ENCODE results near the gene P2RX6. TPM values are rescaled to one million over a fixed set of nuclear protein-coding genes. Genes with fewer than 3 reads are reported as not detected.

P2RX6 gene
- total and polyA plus RNA-seq, 2 experiments from 2014 or later: 1.6 to 2.2 TPM

GRCh38 chr22:21073023-21073422 is 58.1 kb downstream of the P2RX6 start:
- H3K4me3 ChIP-seq: no peak overlapping the region
- no peaks in the 10 kb centered on the region for H3K79me2 ChIP-seq (ENCODE audit: insufficient read depth)
- no peak overlapping the region for H3K27ac ChIP-seq
- H3K9me3 ChIP-seq (ENCODE audit: low read depth): no peaks in the 10 kb centered on the region
- H3K27me3 ChIP-seq (replicated peaks; ENCODE audit: insufficient read depth): no peaks in the 10 kb centered on the region
- TF ChIP-seq EZH2 (IDR thresholded peaks at IDR 0.05; ENCODE audit: insufficient read depth, poor library complexity, severe bottlenecking) (no peak), EZH2phosphoT487 (IDR thresholded peaks at IDR 0.05; ENCODE audit: insufficient read depth, low read depth) (no peak)
- peaks cover 10% of the 10 kb centered on the region; the same call in 1 of the 2 replicates for H3F3A ChIP-seq (ENCODE audit: insufficient read depth)
- H3K9me2 ChIP-seq (ENCODE audit: insufficient read depth): no peaks in the 10 kb centered on the region
- DNase-seq: no peak
- H3K4me2 ChIP-seq (ENCODE audit: unreplicated experiment): no peak overlapping the region
- no peak overlapping the region for H2AFZ ChIP-seq
- peaks cover 10% of the 10 kb centered on the region for H3K4me1 ChIP-seq (ENCODE audit: insufficient read depth)
- WGBS, 2 experiments (ENCODE audit: low coverage in 1 of 2, low lambda C conversion rate in 2 of 2, missing lambda C conversion rate in 2 of 2): 92 to 100% methylated on average over 3 of the region's 3 CpGs
- no peak overlapping the region for H3K9ac ChIP-seq
- H4K20me1 ChIP-seq (ENCODE audit: insufficient read depth): no peaks in the 10 kb centered on the region
- in situ Hi-C loops (cut with MboI): no loop called here
- H3K36me3 ChIP-seq (ENCODE audit: low read depth): no peaks in the 10 kb centered on the region

- H3K9me3 ChIP-seq (ENCODE audit: low read depth): no peaks in the 10 kb centered on the region
- no peak for TF ChIP-seq EZH2phosphoT487 (IDR thresholded peaks at IDR 0.05; ENCODE audit: insufficient read depth, low read depth)
- TF ChIP-seq EZH2 (IDR thresholded peaks at IDR 0.05; ENCODE audit: insufficient read depth, poor library complexity, severe bottlenecking): no peak
- no peaks in the 10 kb centered on the region for H3K79me2 ChIP-seq (ENCODE audit: insufficient read depth)
- no peak overlapping the region for H2AFZ ChIP-seq
- H3K27ac ChIP-seq: peak overlapping the region; percentile 52; the same call in 1 of the 2 replicates
- H4K20me1 ChIP-seq (ENCODE audit: insufficient read depth): no peaks in the 10 kb centered on the region
- in situ Hi-C loops (cut with MboI): no loop called here
- no peaks in the 10 kb centered on the region for H3K27me3 ChIP-seq (replicated peaks; ENCODE audit: insufficient read depth)
- H3F3A ChIP-seq (ENCODE audit: insufficient read depth): peaks cover 10% of the 10 kb centered on the region; the same call in 1 of the 2 replicates
- no peak overlapping the region for H3K4me2 ChIP-seq (ENCODE audit: unreplicated experiment)
- peaks cover 10% of the 10 kb centered on the region for H3K4me1 ChIP-seq (ENCODE audit: insufficient read depth)
- no peaks in the 10 kb centered on the region for H3K9me2 ChIP-seq (ENCODE audit: insufficient read depth)
- no peak for DNase-seq
- no peak overlapping the region for H3K9ac ChIP-seq
- 88 to 96% methylated on average over 5 of the region's 5 CpGs for WGBS, 2 experiments (ENCODE audit: low coverage in 1 of 2, low lambda C conversion rate in 2 of 2, missing lambda C conversion rate in 2 of 2)
- H3K36me3 ChIP-seq (ENCODE audit: low read depth): no peaks in the 10 kb centered on the region
- no peak overlapping the region for H3K4me3 ChIP-seq
Observed at GRCh38 chr22:21073482-21073881, 58.5 kb downstream of the P2RX6 start.

- TF ChIP-seq EZH2phosphoT487 (IDR thresholded peaks at IDR 0.05; ENCODE audit: insufficient read depth, low read depth) (no peak), EZH2 (IDR thresholded peaks at IDR 0.05; ENCODE audit: insufficient read depth, poor library complexity, severe bottlenecking) (no peak)
- Histone ChIP-seq H3K36me3 (ENCODE audit: low read depth) (no peaks in the 10 kb centered on the region), H3K79me2 (ENCODE audit: insufficient read depth) (no peaks in the 10 kb centered on the region), H4K20me1 (ENCODE audit: insufficient read depth) (no peaks in the 10 kb centered on the region), H3K9me2 (ENCODE audit: insufficient read depth) (no peaks in the 10 kb centered on the region), H3K27me3 (replicated peaks; ENCODE audit: insufficient read depth) (no peaks in the 10 kb centered on the region), H3K4me2 (ENCODE audit: unreplicated experiment) (peak overlapping the region; percentile 18), H3K9me3 (ENCODE audit: low read depth) (no peaks in the 10 kb centered on the region), H3F3A (ENCODE audit: insufficient read depth) (peaks cover 10% of the 10 kb centered on the region; the same call in 1 of the 2 replicates), H3K4me1 (ENCODE audit: insufficient read depth) (peaks cover 10% of the 10 kb centered on the region), H3K4me3 (no peak overlapping the region), H3K9ac (no peak overlapping the region), H2AFZ (no peak overlapping the region), H3K27ac (peak overlapping the region; percentile 52; the same call in 1 of the 2 replicates)
- in situ Hi-C loops (cut with MboI): no loop called here
- peak; percentile 96 for DNase-seq
- 1 to 4% methylated on average over 7 of the region's 7 CpGs for WGBS, 2 experiments (ENCODE audit: low coverage in 1 of 2, low lambda C conversion rate in 2 of 2, missing lambda C conversion rate in 2 of 2)
Observed at GRCh38 chr22:21074102-21074715, 59.2 kb downstream of the P2RX6 start.

- H3K9me3 ChIP-seq (ENCODE audit: low read depth): no peaks in the 10 kb centered on the region
- DNase-seq: no peak
- H3K79me2 ChIP-seq (ENCODE audit: insufficient read depth): no peaks in the 10 kb centered on the region
- H2AFZ ChIP-seq: no peak overlapping the region
- H3K9ac ChIP-seq: no peak overlapping the region
- in situ Hi-C loops (cut with MboI): loop anchor here (25.0 kb wide), 1 partner anchor 487 kb away; the partner anchor contains the start of genes RIMBP3C and UBE2L3
- no peak overlapping the region for H3K4me2 ChIP-seq (ENCODE audit: unreplicated experiment)
- H3K27ac ChIP-seq: no peak overlapping the region
- peaks cover 10% of the 10 kb centered on the region; the same call in 1 of the 2 replicates for H3F3A ChIP-seq (ENCODE audit: insufficient read depth)
- H3K27me3 ChIP-seq (replicated peaks; ENCODE audit: insufficient read depth): no peaks in the 10 kb centered on the region
- peaks cover 10% of the 10 kb centered on the region for H3K4me1 ChIP-seq (ENCODE audit: insufficient read depth)
- no peaks in the 10 kb centered on the region for H4K20me1 ChIP-seq (ENCODE audit: insufficient read depth)
- no peak for TF ChIP-seq EZH2 (IDR thresholded peaks at IDR 0.05; ENCODE audit: insufficient read depth, poor library complexity, severe bottlenecking)
- TF ChIP-seq EZH2phosphoT487 (IDR thresholded peaks at IDR 0.05; ENCODE audit: insufficient read depth, low read depth): no peak
- no peak overlapping the region for H3K4me3 ChIP-seq
- H3K36me3 ChIP-seq (ENCODE audit: low read depth): no peaks in the 10 kb centered on the region
- 91 to 92% methylated on average over 13 to 14 of the region's 14 CpGs for WGBS, 2 experiments (ENCODE audit: low coverage in 1 of 2, low lambda C conversion rate in 2 of 2, missing lambda C conversion rate in 2 of 2)
- H3K9me2 ChIP-seq (ENCODE audit: insufficient read depth): no peaks in the 10 kb centered on the region
Observed at GRCh38 chr22:21075516-21076138, 60.7 kb downstream of the P2RX6 start.
